Medulla oblongata (tissue), 1 donor: ENCODE data around the gene CNTFR.

Experiments used
- DNase-seq: peaks from one replicate; pipeline ENCODE4 v3.0.0-alpha.2; 2015; ENCODE audit errors: extremely low spot score

Gene CNTFR

DNA sequence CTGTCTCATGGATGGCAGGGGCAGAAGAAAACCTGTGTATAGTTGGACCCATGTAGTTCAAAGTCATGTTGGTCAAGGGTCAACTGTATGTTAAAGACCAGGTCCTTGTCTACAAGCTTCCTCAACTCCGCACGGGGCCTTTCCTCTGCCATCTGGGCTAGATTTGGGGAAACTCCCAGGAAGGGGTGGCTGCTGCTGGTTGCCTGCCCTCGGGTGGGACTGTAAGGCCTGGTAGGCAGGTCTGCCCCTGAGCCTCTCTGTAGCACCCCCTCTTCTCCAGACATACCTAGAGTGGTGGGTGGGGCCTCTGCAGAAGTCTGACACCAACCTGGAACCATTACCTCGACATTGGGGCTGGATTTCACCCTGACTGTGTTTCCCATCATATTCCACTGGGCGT is 82.0 kb downstream of the CNTFR start:
- no peak for DNase-seq

DNA sequence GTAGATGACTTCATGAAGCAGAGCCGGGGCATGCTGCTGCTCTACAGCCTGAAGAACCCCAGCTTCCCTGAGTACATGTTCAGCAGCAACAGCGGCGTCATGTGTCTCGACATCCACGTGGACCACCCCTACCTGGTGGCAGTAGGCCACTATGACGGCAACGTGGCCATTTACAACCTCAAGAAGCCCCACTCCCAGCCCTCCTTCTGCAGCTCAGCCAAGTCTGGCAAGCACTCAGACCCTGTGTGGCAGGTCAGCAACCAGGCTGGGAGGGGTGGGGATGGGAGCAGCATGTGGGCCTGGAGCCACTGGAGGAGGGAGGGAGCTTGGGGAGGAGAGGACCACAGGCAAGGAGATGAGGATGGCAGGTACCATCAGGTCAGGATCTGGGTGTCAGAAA is 82.9 kb downstream of the CNTFR start:
- DNase-seq, result no peak

- DNase-seq, result no peak
Observed at GRCh38 chr9:34505370-34506120, 84.0 kb downstream of the CNTFR start.

- DNase-seq, result no peak
Observed at GRCh38 chr9:34503406-34503805, 86.1 kb downstream of the CNTFR start.

DNA sequence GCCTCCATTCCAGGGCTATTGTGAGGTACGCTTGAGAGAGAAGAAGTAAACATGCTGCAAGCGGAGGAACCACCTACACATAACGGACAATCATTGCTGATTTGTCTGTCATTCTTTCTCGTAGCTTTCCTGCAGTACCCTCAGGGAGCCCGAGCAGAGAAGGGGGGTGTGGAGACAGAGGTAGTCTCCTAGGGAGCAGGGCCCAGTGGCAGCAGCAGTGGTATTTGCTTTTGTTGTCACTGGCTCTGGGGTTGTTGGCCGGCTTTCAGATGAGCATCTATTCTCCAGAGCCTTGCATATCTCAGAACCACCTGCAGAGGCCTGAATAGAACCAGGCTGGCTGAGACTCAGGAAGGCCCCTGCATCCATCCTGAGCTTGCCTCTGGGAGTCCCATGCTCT is 86.6 kb downstream of the CNTFR start:
- peak; percentile 42 for DNase-seq

GRCh38 chr9:34502471-34502870 is 87.1 kb downstream of the CNTFR start:
- no peak for DNase-seq

- DNase-seq, result peak; percentile 99
Observed at GRCh38 chr9:34501889-34502425, 87.6 kb downstream of the CNTFR start.
